WTC11 (cell line): ENCODE data around the gene FBRSL1.

Experiments
- ATF2 ChIP-seq: sonication (generic); formaldehyde crosslinking; IDR thresholded peaks from 2 replicates; pipeline ENCODE4 v1.8.1; 2022; ENCODE audit warnings: low read depth, missing genetic modification reagents, borderline replicate concordance
- ATF3 ChIP-seq: sonication (generic); formaldehyde crosslinking; conservative IDR thresholded peaks from 2 replicates; pipeline ENCODE4 v1.8.1; 2022; ENCODE audit warnings: mild to moderate bottlenecking, missing genetic modification reagents
- CTCF ChIP-seq: fragments of 200-600 bp; IDR thresholded peaks from 2 replicates; pipeline ENCODE4 v1.8.0; 2022; ENCODE audit warnings: antibody characterized with exemption
- ESRRA ChIP-seq: sonication (generic); formaldehyde crosslinking; IDR thresholded peaks from 2 replicates; pipeline ENCODE4 v1.8.1; 2022; ENCODE audit warnings: mild to moderate bottlenecking, missing genetic modification reagents, borderline replicate concordance
- ETV6 ChIP-seq: sonication (generic); formaldehyde crosslinking; IDR thresholded peaks from 2 replicates; pipeline ENCODE4 v1.8.1; 2022; ENCODE audit warnings: mild to moderate bottlenecking, missing genetic modification reagents
- GTF2I ChIP-seq: fragments of 250-450 bp; sonication (Bioruptor Pico); conservative IDR thresholded peaks from 2 replicates; pipeline ENCODE4 v1.4.0; 2021; ENCODE audit warnings: mild to moderate bottlenecking
- NFE2L1 ChIP-seq: sonication (generic); formaldehyde crosslinking; IDR thresholded peaks from 2 replicates; pipeline ENCODE4 v1.8.1; 2023; ENCODE audit warnings: missing genetic modification reagents
- NFYB ChIP-seq: sonication (generic); formaldehyde crosslinking; conservative IDR thresholded peaks from 2 replicates; pipeline ENCODE4 v1.8.0; 2022; ENCODE audit warnings: low read depth, missing genetic modification reagents
- SP1 ChIP-seq: sonication (generic); formaldehyde crosslinking; conservative IDR thresholded peaks from 2 replicates; pipeline ENCODE4 v1.8.1; 2022; ENCODE audit warnings: missing genetic modification reagents
- TCF7 ChIP-seq: sonication (generic); formaldehyde crosslinking; IDR thresholded peaks from 2 replicates; pipeline ENCODE4 v1.8.0; 2022; ENCODE audit warnings: mild to moderate bottlenecking, low read depth, missing genetic modification reagents, moderate library complexity
- USF1 ChIP-seq: sonication (generic); formaldehyde crosslinking; IDR thresholded peaks from 2 replicates; pipeline ENCODE4 v1.8.0; 2022; ENCODE audit warnings: mild to moderate bottlenecking, missing genetic modification reagents
- ZSCAN18 ChIP-seq: fragments of 250-450 bp; sonication (Bioruptor Pico); IDR thresholded peaks from 2 replicates; pipeline ENCODE4 v2.1.2; 2022; ENCODE audit warnings: mild to moderate bottlenecking, moderate library complexity

- TF ChIP-seq ESRRA (CRISPR knock-in tag) (no peak), CTCF (no peak), SP1 (CRISPR knock-in tag) (no peak), ATF2 (CRISPR knock-in tag) (no peak), TCF7 (CRISPR knock-in tag) (no peak), ATF3 (no peak), ETV6 (no peak), USF1 (CRISPR knock-in tag) (no peak), GTF2I (CRISPR knock-in tag) (no peak), NFYB (no peak), ZSCAN18 (CRISPR knock-in tag) (no peak), NFE2L1 (CRISPR knock-in tag) (no peak)
Measured at GRCh38 chr12:132478845-132479244, 11.1 kb upstream of the FBRSL1 start.
